ENCODE results near the gene BCO1.

BCO1 gene, protein sequence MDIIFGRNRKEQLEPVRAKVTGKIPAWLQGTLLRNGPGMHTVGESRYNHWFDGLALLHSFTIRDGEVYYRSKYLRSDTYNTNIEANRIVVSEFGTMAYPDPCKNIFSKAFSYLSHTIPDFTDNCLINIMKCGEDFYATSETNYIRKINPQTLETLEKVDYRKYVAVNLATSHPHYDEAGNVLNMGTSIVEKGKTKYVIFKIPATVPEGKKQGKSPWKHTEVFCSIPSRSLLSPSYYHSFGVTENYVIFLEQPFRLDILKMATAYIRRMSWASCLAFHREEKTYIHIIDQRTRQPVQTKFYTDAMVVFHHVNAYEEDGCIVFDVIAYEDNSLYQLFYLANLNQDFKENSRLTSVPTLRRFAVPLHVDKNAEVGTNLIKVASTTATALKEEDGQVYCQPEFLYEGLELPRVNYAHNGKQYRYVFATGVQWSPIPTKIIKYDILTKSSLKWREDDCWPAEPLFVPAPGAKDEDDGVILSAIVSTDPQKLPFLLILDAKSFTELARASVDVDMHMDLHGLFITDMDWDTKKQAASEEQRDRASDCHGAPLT

DNA sequence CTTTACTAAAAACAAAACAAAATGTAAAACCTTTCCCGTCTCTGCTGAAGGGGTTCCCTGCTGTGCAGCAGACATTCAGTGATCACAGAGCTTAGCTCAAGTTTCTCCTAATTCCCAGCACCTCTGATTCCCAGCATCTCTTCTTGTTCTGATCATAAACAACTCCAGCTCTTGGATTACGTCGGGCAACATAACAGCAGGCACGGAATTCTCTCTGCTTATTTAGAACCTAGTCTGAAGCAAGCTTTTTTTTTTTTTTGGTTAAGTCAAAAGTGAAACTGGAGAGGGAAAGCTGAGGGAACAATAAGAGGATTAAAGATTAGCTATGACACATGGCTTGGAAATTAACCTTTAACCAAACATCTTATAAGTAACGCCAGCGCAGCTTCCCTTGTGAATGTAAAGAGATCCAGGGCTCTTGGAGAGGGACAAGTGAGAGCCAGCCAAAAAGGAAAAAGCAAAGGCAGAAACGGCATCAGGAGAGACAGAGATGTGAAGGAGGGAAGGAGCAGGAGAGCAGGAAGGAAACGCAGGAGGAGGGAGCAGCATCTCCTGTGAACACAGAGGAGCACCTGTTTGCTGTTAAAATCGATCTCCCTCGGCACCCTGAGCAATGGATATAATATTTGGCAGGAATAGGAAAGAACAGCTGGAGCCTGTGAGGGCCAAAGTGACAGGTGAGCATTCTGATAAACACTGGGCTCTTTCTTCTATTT is at the start of gene BCO1:
Gene BCO1 (plus strand): TSS at position 394 of the 716 bp plus-strand sequence. CDS start 220 bp downstream, at position 614.
- peak within 1 kb of the TSS; percentile 81 to 86 for H3K9ac ChIP-seq (ENCODE audit: low read length in 2 of 2)
- no peaks in the 10 kb centered on the region for H3K27me3 ChIP-seq (ENCODE audit: control insufficient read depth in 1 of 2, insufficient read depth in 2 of 2, low read length in 2 of 2)
- H3K27ac ChIP-seq (ENCODE audit: low read length): peak within 1 kb of the TSS; percentile 87
- peaks cover 9% of the 10 kb centered on the region for H3K4me1 ChIP-seq (ENCODE audit: control insufficient read depth, insufficient read depth, low read length)
- no peaks in the 10 kb centered on the region for H3K9me3 ChIP-seq (ENCODE audit: control insufficient read depth in 2 of 2, low read length in 2 of 2)
- no peaks in the 10 kb centered on the region for H3K36me3 ChIP-seq (ENCODE audit: control insufficient read depth in 2 of 2, insufficient read depth in 2 of 2, low read length in 2 of 2)
- H3K4me3 ChIP-seq (ENCODE audit: low read length in 2 of 2): peak within 1 kb of the TSS; percentile 63 to 69

DNA sequence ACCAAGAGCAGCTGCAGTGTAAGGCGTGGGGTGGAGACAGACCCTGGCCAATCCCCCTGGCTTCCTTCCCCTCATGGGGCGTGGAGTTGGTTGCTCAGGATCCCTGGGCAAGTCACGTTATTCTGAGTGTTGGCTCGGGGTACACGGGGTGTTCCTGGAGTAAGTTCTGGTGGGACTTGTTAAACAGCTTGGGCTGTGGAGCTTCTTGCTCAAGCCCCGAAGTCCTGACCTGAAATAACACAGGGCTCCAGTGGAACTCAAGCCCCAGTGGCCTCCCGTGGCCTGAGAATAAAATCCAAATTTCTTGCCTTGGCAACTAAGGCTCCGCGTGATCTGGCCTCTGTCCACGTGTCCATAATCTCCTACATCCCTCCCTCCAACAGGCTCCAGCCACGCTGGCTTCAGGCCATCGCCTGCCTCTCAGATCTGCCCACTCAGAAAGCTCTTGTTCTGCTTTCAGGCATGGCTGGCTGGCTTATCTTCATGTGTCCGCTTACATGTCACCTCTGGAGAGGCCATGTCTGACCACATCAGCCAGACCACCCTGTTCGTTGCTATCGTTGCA is 49.3 kb upstream of the BCO1 start:
- H3K4me1 ChIP-seq (ENCODE audit: control insufficient read depth, insufficient read depth, low read length): peaks cover 9% of the 10 kb centered on the region
- H3K27me3 ChIP-seq (ENCODE audit: control insufficient read depth in 1 of 2, insufficient read depth in 2 of 2, low read length in 2 of 2): no peaks in the 10 kb centered on the region
- H3K9ac ChIP-seq (ENCODE audit: low read length in 2 of 2): no peak overlapping the region
- H3K4me3 ChIP-seq (ENCODE audit: low read length in 2 of 2): peak overlapping the region in 1 of 2 donors; percentile 49
- H3K9me3 ChIP-seq (ENCODE audit: control insufficient read depth in 2 of 2, low read length in 2 of 2): no peaks in the 10 kb centered on the region
- H3K36me3 ChIP-seq (ENCODE audit: control insufficient read depth in 2 of 2, insufficient read depth in 2 of 2, low read length in 2 of 2): no peaks in the 10 kb centered on the region
- no peak overlapping the region for H3K27ac ChIP-seq (ENCODE audit: low read length)

DNA sequence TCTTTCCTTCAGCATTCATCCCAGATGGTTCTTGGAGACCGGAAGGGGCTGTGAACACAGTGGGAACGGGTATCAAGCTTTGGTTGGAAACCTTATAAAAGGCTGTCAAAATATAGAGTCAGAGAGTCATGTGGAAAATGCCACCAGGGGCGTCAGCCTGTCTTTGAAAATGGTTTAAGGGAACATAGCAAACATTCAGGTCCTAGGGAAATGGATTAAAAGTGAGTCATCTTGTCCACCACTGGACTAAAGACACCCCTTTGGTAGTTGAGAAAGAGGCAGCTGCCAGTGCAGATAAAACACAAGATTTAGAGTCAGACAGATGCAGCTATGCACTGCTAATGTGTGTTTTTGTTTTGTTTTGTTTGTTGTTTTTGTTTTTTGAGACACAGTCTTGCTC is 47.8 kb upstream of the BCO1 start:
- peaks cover 9% of the 10 kb centered on the region for H3K4me1 ChIP-seq (ENCODE audit: control insufficient read depth, insufficient read depth, low read length)
- H3K4me3 ChIP-seq (ENCODE audit: low read length in 2 of 2): no peak overlapping the region
- H3K9ac ChIP-seq (ENCODE audit: low read length in 2 of 2): no peak overlapping the region
- peaks cover 0 to 3% of the 10 kb centered on the region in 2 donors for H3K27me3 ChIP-seq (ENCODE audit: control insufficient read depth in 1 of 2, insufficient read depth in 2 of 2, low read length in 2 of 2)
- no peaks in the 10 kb centered on the region for H3K36me3 ChIP-seq (ENCODE audit: control insufficient read depth in 2 of 2, insufficient read depth in 2 of 2, low read length in 2 of 2)
- no peaks in the 10 kb centered on the region for H3K9me3 ChIP-seq (ENCODE audit: control insufficient read depth in 2 of 2, low read length in 2 of 2)
- H3K27ac ChIP-seq (ENCODE audit: low read length): no peak overlapping the region

DNA sequence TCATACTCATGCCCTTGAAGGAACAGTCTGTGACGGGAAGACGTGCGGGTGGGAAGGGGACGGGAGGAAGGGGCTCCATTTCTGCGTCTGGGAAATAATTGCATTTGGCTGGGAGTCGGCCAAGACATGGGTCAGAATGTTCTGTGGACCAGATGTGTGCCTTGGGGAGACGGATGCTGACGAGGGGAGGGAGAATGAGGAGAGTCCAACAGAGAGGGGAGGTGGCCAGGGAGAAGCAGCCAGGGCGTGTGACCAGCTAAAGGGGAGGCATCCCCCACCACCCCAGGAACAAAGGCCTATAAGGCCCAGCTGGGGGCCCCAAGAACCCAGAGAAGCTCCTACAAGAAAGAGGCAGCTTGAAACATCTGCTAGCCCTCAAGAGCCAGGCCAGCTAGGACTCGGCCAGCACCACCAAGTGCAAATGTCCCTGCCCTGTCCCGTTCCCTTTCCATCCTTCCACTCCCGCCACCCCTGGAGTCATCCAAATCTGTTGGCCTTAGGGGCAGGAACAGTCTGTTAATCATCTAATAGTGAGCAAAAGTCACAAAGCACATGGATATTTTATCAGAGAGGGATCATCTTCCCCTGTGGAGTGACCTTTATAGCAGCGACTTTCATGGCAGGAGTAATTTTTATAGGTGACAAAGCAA is 42.5 kb upstream of the BCO1 start:
- Histone ChIP-seq H3K36me3 (ENCODE audit: control insufficient read depth in 2 of 2, insufficient read depth in 2 of 2, low read length in 2 of 2) (no peaks in the 10 kb centered on the region), H3K4me3 (ENCODE audit: low read length in 2 of 2) (no peak overlapping the region), H3K9ac (ENCODE audit: low read length in 2 of 2) (no peak overlapping the region), H3K9me3 (ENCODE audit: control insufficient read depth in 2 of 2, low read length in 2 of 2) (no peaks in the 10 kb centered on the region), H3K27me3 (ENCODE audit: control insufficient read depth in 1 of 2, insufficient read depth in 2 of 2, low read length in 2 of 2) (peaks cover 4 to 7% of the 10 kb centered on the region in 2 donors), H3K4me1 (ENCODE audit: control insufficient read depth, insufficient read depth, low read length) (peaks cover 4% of the 10 kb centered on the region), H3K27ac (ENCODE audit: low read length) (no peak overlapping the region)

DNA sequence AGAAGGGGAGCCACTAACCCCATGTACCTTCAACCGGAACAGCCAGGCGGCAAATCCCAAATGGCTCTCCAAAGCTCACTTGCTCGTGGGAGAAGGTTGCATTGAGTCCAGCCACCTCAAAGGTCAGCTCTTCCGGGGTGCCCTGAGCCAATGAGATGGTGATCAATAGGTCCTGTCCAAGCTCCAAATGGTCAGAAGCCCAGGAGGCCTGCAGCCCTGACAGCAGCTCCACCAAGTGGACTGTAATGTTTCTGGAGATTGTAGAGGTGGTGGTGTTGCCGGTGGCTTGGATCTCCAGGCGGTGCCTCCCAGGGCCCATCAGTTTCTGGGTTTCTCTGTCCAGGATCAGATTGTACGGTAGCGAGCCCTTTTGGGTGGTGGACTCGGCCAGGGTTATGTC is 39.9 kb upstream of the BCO1 start:
- H3K27me3 ChIP-seq (ENCODE audit: control insufficient read depth in 1 of 2, insufficient read depth in 2 of 2, low read length in 2 of 2): peaks cover 4 to 7% of the 10 kb centered on the region in 2 donors
- no peaks in the 10 kb centered on the region for H3K9me3 ChIP-seq (ENCODE audit: control insufficient read depth in 2 of 2, low read length in 2 of 2)
- peaks cover 4% of the 10 kb centered on the region for H3K4me1 ChIP-seq (ENCODE audit: control insufficient read depth, insufficient read depth, low read length)
- no peaks in the 10 kb centered on the region for H3K36me3 ChIP-seq (ENCODE audit: control insufficient read depth in 2 of 2, insufficient read depth in 2 of 2, low read length in 2 of 2)
- H3K9ac ChIP-seq (ENCODE audit: low read length in 2 of 2): no peak overlapping the region
- H3K4me3 ChIP-seq (ENCODE audit: low read length in 2 of 2): no peak overlapping the region
- no peak overlapping the region for H3K27ac ChIP-seq (ENCODE audit: low read length)

DNA sequence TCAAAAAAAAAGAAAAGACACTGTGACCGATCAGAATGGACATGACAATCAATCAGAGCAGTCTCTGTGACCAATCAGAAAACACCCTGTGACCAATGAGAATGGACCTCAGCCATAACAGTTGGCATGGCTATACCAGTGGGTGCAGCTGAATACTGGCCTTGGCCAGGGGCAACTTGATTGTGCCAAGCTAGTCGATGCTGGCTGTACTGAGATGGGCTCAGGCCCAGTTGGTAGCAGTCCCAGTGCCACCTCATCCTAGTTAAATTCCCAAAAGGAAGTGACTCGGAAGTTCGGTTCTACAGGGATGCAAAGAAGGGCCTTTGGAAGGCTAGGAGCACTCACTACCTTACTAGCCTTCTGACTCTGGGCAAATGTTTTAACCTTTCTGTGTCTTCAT is 37.2 kb upstream of the BCO1 start:
- Histone ChIP-seq H3K4me3 (ENCODE audit: low read length in 2 of 2) (no peak overlapping the region), H3K4me1 (ENCODE audit: control insufficient read depth, insufficient read depth, low read length) (peaks cover 4% of the 10 kb centered on the region)

DNA sequence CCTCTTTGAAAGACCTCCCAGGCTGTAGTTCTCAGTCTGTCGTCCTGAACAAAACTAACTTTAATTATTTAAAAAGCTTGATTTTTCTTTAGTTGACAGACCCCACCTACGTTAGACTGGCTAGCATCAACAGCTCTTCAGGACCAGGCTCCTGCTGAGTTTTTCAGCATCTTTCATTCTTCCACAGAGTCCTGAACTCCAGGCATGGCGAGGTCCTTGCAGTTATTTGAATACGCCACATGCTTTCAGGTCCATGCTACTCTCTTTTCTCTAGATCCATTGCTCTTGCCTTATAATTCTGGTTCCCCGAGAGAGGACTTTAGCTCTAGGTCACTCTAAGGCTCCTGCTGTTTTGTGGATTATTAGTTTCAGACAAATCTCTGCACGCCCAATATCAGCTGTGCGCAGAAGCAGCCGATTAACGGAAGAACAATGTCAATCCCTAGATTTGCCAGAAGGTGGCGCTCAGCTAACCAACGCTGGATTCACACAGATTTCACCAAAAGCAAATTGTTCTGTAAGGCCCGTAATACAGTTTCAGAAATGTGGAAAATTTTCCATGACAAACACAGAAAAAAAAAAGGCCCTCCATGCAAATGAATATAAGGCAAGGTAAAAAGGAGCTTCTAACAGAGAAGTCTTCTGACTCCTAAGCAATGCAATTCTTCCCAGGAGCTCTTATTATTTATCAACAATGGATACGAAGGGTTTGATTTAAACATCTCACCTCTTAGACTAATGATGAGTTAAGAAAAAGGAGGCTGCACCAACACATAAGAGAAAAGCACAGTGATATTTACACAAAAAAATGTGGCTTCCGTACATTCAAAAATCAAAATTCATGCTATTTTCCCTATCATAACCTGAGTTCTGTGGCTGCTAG is 33.5 kb upstream of the BCO1 start:
- H3K9me3 ChIP-seq (ENCODE audit: control insufficient read depth in 2 of 2, low read length in 2 of 2): no peaks in the 10 kb centered on the region
- no peak overlapping the region for H3K9ac ChIP-seq (ENCODE audit: low read length in 2 of 2)
- H3K27ac ChIP-seq (ENCODE audit: low read length): no peak overlapping the region
- H3K4me1 ChIP-seq (ENCODE audit: control insufficient read depth, insufficient read depth, low read length): no peaks in the 10 kb centered on the region
- no peaks in the 10 kb centered on the region for H3K36me3 ChIP-seq (ENCODE audit: control insufficient read depth in 2 of 2, insufficient read depth in 2 of 2, low read length in 2 of 2)
- H3K4me3 ChIP-seq (ENCODE audit: low read length in 2 of 2): peak overlapping the region in 1 of 2 donors; percentile 22
- no peaks in the 10 kb centered on the region for H3K27me3 ChIP-seq (ENCODE audit: control insufficient read depth in 1 of 2, insufficient read depth in 2 of 2, low read length in 2 of 2)

More for the DNA sequence above, 37.2 kb upstream of the BCO1 start:
- H3K36me3 ChIP-seq (ENCODE audit: control insufficient read depth in 2 of 2, insufficient read depth in 2 of 2, low read length in 2 of 2): no peaks in the 10 kb centered on the region
- H3K27me3 ChIP-seq (ENCODE audit: control insufficient read depth in 1 of 2, insufficient read depth in 2 of 2, low read length in 2 of 2): peaks cover 0 to 4% of the 10 kb centered on the region in 2 donors
- H3K27ac ChIP-seq (ENCODE audit: low read length): no peak overlapping the region
- no peaks in the 10 kb centered on the region for H3K9me3 ChIP-seq (ENCODE audit: control insufficient read depth in 2 of 2, low read length in 2 of 2)
- no peak overlapping the region for H3K9ac ChIP-seq (ENCODE audit: low read length in 2 of 2)

DNA sequence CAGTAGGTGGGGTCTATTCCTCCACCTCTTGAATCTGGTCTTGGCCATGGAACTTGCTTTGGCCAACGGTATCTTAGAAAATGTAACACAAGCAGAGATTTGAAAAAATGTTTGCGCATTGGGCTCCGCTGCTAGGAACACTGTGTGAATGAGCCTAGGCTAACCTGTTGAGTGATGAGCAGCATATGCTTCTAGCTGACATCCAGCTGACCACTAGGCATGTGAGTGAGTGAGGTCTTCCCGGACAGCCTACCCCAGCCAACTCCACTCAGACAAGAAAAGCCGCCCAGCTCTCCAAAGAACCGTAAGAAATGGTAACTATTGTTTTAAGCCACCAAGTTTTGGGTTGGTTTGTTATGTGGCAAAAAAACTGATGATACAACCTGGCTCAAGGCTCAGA is 31.4 kb upstream of the BCO1 start:
- H3K27me3 ChIP-seq (ENCODE audit: control insufficient read depth in 1 of 2, insufficient read depth in 2 of 2, low read length in 2 of 2): peaks cover 0 to 2% of the 10 kb centered on the region in 2 donors
- no peak overlapping the region for H3K9ac ChIP-seq (ENCODE audit: low read length in 2 of 2)
- H3K36me3 ChIP-seq (ENCODE audit: control insufficient read depth in 2 of 2, insufficient read depth in 2 of 2, low read length in 2 of 2): no peaks in the 10 kb centered on the region
- no peak overlapping the region for H3K4me3 ChIP-seq (ENCODE audit: low read length in 2 of 2)
- no peak overlapping the region for H3K27ac ChIP-seq (ENCODE audit: low read length)
- no peaks in the 10 kb centered on the region for H3K9me3 ChIP-seq (ENCODE audit: control insufficient read depth in 2 of 2, low read length in 2 of 2)
- H3K4me1 ChIP-seq (ENCODE audit: control insufficient read depth, insufficient read depth, low read length): no peaks in the 10 kb centered on the region

DNA sequence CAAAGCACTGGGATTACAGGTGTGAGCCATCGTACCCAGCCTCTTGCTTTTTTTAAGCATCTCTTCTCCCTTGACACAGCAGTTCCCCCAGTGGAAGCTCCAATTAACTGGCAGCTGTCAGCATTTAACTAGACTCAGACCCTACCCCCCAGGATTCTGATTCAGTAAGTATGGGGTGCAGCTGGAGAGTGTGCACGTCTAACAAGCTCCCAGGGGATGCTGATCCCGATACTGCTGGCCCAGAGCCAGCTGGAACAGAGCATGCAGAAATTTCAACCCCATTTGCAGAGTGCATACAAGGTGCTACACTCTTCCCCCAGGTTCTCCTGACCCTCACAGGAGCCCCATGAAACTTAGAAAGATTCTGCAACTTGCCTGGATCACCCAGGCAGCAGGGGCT is 27.7 kb upstream of the BCO1 start:
- Histone ChIP-seq H3K9ac (ENCODE audit: low read length in 2 of 2) (no peak overlapping the region), H3K4me3 (ENCODE audit: low read length in 2 of 2) (no peak overlapping the region), H3K27me3 (ENCODE audit: control insufficient read depth in 1 of 2, insufficient read depth in 2 of 2, low read length in 2 of 2) (peaks cover 0 to 4% of the 10 kb centered on the region in 2 donors), H3K27ac (ENCODE audit: low read length) (no peak overlapping the region), H3K4me1 (ENCODE audit: control insufficient read depth, insufficient read depth, low read length) (no peaks in the 10 kb centered on the region), H3K36me3 (ENCODE audit: control insufficient read depth in 2 of 2, insufficient read depth in 2 of 2, low read length in 2 of 2) (no peaks in the 10 kb centered on the region), H3K9me3 (ENCODE audit: control insufficient read depth in 2 of 2, low read length in 2 of 2) (no peaks in the 10 kb centered on the region)

Data from stomach smooth muscle (tissue), 2 donors.